Fibroblast of villous mesenchyme (primary cell): ENCODE results near the gene B4GALT5. TPM values are rescaled to one million over a fixed set of nuclear protein-coding genes. Genes with fewer than 3 reads are reported as not detected.

Experiments used
- DNase-seq: peaks from one replicate; pipeline ENCODE4 v3.0.0-alpha.2; 2010; ENCODE audit warnings: low read depth
- H3K4me3 ChIP-seq: 2 replicates; pipeline ENCODE4 v1.5.1; 2011; ENCODE audit warnings: low read depth, mild to moderate bottlenecking, low read length
- CTCF ChIP-seq: IDR thresholded peaks from 2 replicates; pipeline ENCODE4 v1.5.1; 2012; ENCODE audit warnings: low read depth, mild to moderate bottlenecking, low read length; ENCODE audit not compliant: insufficient read depth
- total RNA-seq: library from RNA; depleted of rRNA; stranded (reverse); fragments of >200 nt; gene quantifications from 2 replicates; pipeline ENCODE4 v1.2.3, GENCODE V29; 2012

Gene B4GALT5
- total RNA-seq, 1 donor, result 33.7 TPM

GRCh38 chr20:49656304-49656703 lies 57.4 kb downstream of the B4GALT5 start:
- no peak for TF ChIP-seq CTCF
- no peak for DNase-seq
- no peak overlapping the region for H3K4me3 ChIP-seq

GRCh38 chr20:49653925-49654434 lies 59.7 kb downstream of the B4GALT5 start:
- H3K4me3 ChIP-seq, result no peak overlapping the region
- DNase-seq, result no peak
- TF ChIP-seq CTCF, result no peak

- TF ChIP-seq CTCF, result no peak
- H3K4me3 ChIP-seq, result no peak overlapping the region
- DNase-seq, result no peak
These were observed 64.0 kb downstream of the B4GALT5 start for GRCh38 chr20:49649672-49650071.

GRCh38 chr20:49647550-49647949 lies 66.1 kb downstream of the B4GALT5 start:
- TF ChIP-seq CTCF, result no peak
- H3K4me3 ChIP-seq, result no peak overlapping the region
- no peak for DNase-seq

GRCh38 chr20:49646528-49646927 lies 67.2 kb downstream of the B4GALT5 start:
- TF ChIP-seq CTCF, result no peak
- no peak for DNase-seq
- no peak overlapping the region for H3K4me3 ChIP-seq

- TF ChIP-seq CTCF, result no peak
These were observed 67.6 kb downstream of the B4GALT5 start for GRCh38 chr20:49646126-49646525.

GRCh38 chr20:49644980-49645565 lies 68.6 kb downstream of the B4GALT5 start:
- TF ChIP-seq CTCF, result no peak
- no peak for DNase-seq
- H3K4me3 ChIP-seq, result no peak overlapping the region

More at GRCh38 chr20:49646126-49646525, 67.6 kb downstream of the B4GALT5 start:
- no peak overlapping the region for H3K4me3 ChIP-seq
- no peak for DNase-seq
